HCT116 (cell line): ENCODE data around the gene CNDP2.

Experiments used
- ATF3 ChIP-seq: IDR thresholded peaks from 2 replicates; pipeline ENCODE4 v1.6.1; 2012
- ELF1 ChIP-seq: IDR thresholded peaks from 2 replicates; pipeline ENCODE4 v1.6.1; 2012; ENCODE audit warnings: low read depth, borderline replicate concordance
- TCF7L2 ChIP-seq: IDR thresholded peaks from 2 replicates; pipeline ENCODE4 v1.7.0; 2011; ENCODE audit warnings: borderline replicate concordance, inconsistent platforms; ENCODE audit not compliant: insufficient read depth, insufficient read length; ENCODE audit errors: extremely low read depth
- ZFX ChIP-seq: fragments of 450-650 bp; IDR thresholded peaks from 2 replicates; pipeline ENCODE4 v1.6.1; 2017

- TF ChIP-seq ELF1 = no peak
- TF ChIP-seq ATF3 = no peak
- TF ChIP-seq ZFX = no peak
- no peak for TF ChIP-seq TCF7L2
Observed at GRCh38 chr18:74534981-74535649, 39.0 kb downstream of the CNDP2 start.
